K562 (cell line): ENCODE measurements around the gene C6orf89. TPM values are rescaled to one million over a fixed set of nuclear protein-coding genes. Genes with fewer than 3 reads are reported as not detected.
A peak's percentile ranks its signal among the peaks of the same experiment; 100 is the strongest.

Experiments
- ARID4B ChIP-seq: sonication (generic); formaldehyde crosslinking; IDR thresholded peaks from 2 replicates; pipeline ENCODE4 v1.8.0; 2022; ENCODE audit warnings: mild to moderate bottlenecking, missing genetic modification reagents
- CBFA2T2 ChIP-seq: fragments of 450-650 bp; conservative IDR thresholded peaks from 2 replicates; pipeline ENCODE4 v1.6.1; 2017; ENCODE audit warnings: mild to moderate bottlenecking
- CREBBP ChIP-seq: IDR thresholded peaks from one replicate; pipeline ENCODE4 v1.6.1; 2012; ENCODE audit warnings: low read depth, mild to moderate bottlenecking, control low read depth, inconsistent platforms, low read length
- E4F1 ChIP-seq: fragments of 250-450 bp; sonication (Bioruptor Pico); IDR thresholded peaks from 2 replicates; pipeline ENCODE4 v1.5.0; 2021; ENCODE audit warnings: mild to moderate bottlenecking, borderline replicate concordance
- FOXK2 ChIP-seq, 2 experiments: fragments of 450-650 bp; IDR thresholded peaks in 1 of 2; conservative IDR thresholded peaks in 1 of 2; 2 replicates each; pipeline ENCODE4 v1.6.1; 2016; ENCODE audit warnings: low read depth in 2 of 2, mild to moderate bottlenecking in 1 of 2
- HMG20B ChIP-seq: fragments of 250-450 bp; sonication (Bioruptor Pico); IDR thresholded peaks from 2 replicates; pipeline ENCODE4 v1.5.0; 2021; ENCODE audit warnings: mild to moderate bottlenecking
- HMGXB4 ChIP-seq: sonication (generic); formaldehyde crosslinking; IDR thresholded peaks from 2 replicates; pipeline ENCODE4 v1.8.1; 2023; ENCODE audit warnings: mild to moderate bottlenecking, missing genetic modification reagents
- MNT ChIP-seq, 2 experiments: fragments of 450-650 bp; conservative IDR thresholded peaks; 2 replicates each; pipeline ENCODE4 v1.6.1; 2017; ENCODE audit warnings: mild to moderate bottlenecking in 2 of 2, moderate library complexity in 2 of 2
- NCOA4 ChIP-seq: fragments of 450-650 bp; IDR thresholded peaks from 2 replicates; pipeline ENCODE4 v1.6.1; 2018; ENCODE audit warnings: mild to moderate bottlenecking; ENCODE audit not compliant: partially characterized antibody
- RBM34 ChIP-seq: fragments of 200-400 bp; formaldehyde crosslinking; IDR thresholded peaks from 2 replicates; pipeline ENCODE4 v1.6.1; 2018; ENCODE audit warnings: low read length, borderline replicate concordance; ENCODE audit not compliant: insufficient read depth
- SMAD4 ChIP-seq: fragments of 250-450 bp; sonication (Bioruptor Pico); conservative IDR thresholded peaks from 2 replicates; pipeline ENCODE4 v1.8.0; 2021; ENCODE audit warnings: inconsistent platforms, mild to moderate bottlenecking, moderate library complexity
- SPI1 ChIP-seq: IDR thresholded peaks from 2 replicates; pipeline ENCODE4 v1.6.1; 2011; ENCODE audit warnings: low read depth, low read length, control low read depth, borderline replicate concordance
- SRSF3 ChIP-seq: fragments of 200-400 bp; formaldehyde crosslinking; IDR thresholded peaks from 2 replicates; pipeline ENCODE4 v1.6.1; 2016; ENCODE audit warnings: mild to moderate bottlenecking, low read length, moderate library complexity; ENCODE audit not compliant: insufficient read depth
- U2AF1 ChIP-seq: fragments of 200-400 bp; formaldehyde crosslinking; optimal IDR thresholded peaks from 2 replicates; pipeline ENCODE3; 2017; ENCODE audit warnings: mild to moderate bottlenecking, low read depth, low read length, moderate library complexity
- ZNF75A ChIP-seq: fragments of 450-650 bp; formaldehyde crosslinking; IDR thresholded peaks from 2 replicates; pipeline ENCODE4 v1.4.0; 2020; ENCODE audit warnings: mild to moderate bottlenecking
- polyA plus RNA-seq, 8 experiments: library from polyadenylated mRNA; depleted of rRNA in 4 of 8; stranded (reverse) in 5 of 8; unstranded in 3 of 8; fragments of >200 nt; fragmentation: Nextera tagmentation in 2 of 8; fragmentation: Illumina TruSeq in 1 of 8; extraction: Ambion mirVana in 2 of 8; extraction: Trizol in 1 of 8; gene quantifications; 2 replicates each; pipeline versions ENCODE4 v1.2.1 to v1.2.3, GENCODE V29; 2011 to 2014; ENCODE audit warnings: inconsistent platforms in 1 of 8, missing spikeins in 1 of 8
- total RNA-seq, 7 experiments: library from RNA; depleted of rRNA in 6 of 7; stranded (reverse); fragments of >200 nt in 6 of 7; fragmentation: Illumina TruSeq in 2 of 7; extraction: Trizol in 2 of 7; gene quantifications; 2 replicates each; pipeline versions ENCODE4 v1.2.1 to v1.2.3, GENCODE V29; 2011 to 2021; ENCODE audit warnings: low replicate concordance in 1 of 7

The C6orf89 gene
- total and polyA plus RNA-seq, 9 of the 15 experiments (the other 6 are each of a cell fraction or from before 2014, with no cell fraction given) = 35.2 to 111 (median 58.5) TPM

GRCh38 chr6:36848658-36849441 lies 36.9 kb upstream of the C6orf89 start (continued):
- TF ChIP-seq ARID4B (peak; percentile 95), U2AF1 (no peak), RBM34 (no peak), ZNF75A (CRISPR knock-in tag) (no peak), SPI1 (peak; percentile 59; the same call in 1 of the 2 replicates), CREBBP (no peak), E4F1 (CRISPR knock-in tag) (no peak), FOXK2 (conservative IDR thresholded peaks at IDR 0.05 in 1 of 2, IDR thresholded peaks at IDR 0.05 in 1 of 2; ENCODE audit: low read depth in 2 of 2) (peak; percentile 72 to 73), HMGXB4 (CRISPR knock-in tag) (0 out of 2 replicates have a peak, but pooled peaks have one; percentile 34), CBFA2T2 (peak; percentile 70), MNT (conservative IDR thresholded peaks at IDR 0.05) (peak; percentile 96 to 99), SMAD4 (CRISPR knock-in tag) (peak; percentile 57; the same call in 1 of the 2 replicates), NCOA4 (no peak), HMG20B (CRISPR knock-in tag) (no peak), SRSF3 (no peak)
